Endothelial cell (in vitro differentiated cells): ENCODE measurements around the gene ZNF521. TPM values are rescaled to one million over a fixed set of nuclear protein-coding genes. Genes with fewer than 3 reads are reported as not detected.
A peak's percentile ranks its signal among the peaks of the same experiment; 100 is the strongest.

Experiments
- DNase-seq: peaks from one replicate; pipeline ENCODE4 v3.0.0; 2021; ENCODE audit warnings: low spot score
- H3K27ac Mint-ChIP-seq: one replicate; pipeline ENCODE4 v1.8.0; 2021; ENCODE audit warnings: mixed read lengths, inconsistent platforms; ENCODE audit not compliant: unreplicated experiment
- H3K27me3 Mint-ChIP-seq: one replicate; pipeline ENCODE4 v1.8.0; 2021; ENCODE audit warnings: mild to moderate bottlenecking, moderate library complexity, mixed read lengths, inconsistent platforms; ENCODE audit not compliant: unreplicated experiment
- H3K36me3 Mint-ChIP-seq: one replicate; pipeline ENCODE4 v1.8.0; 2021; ENCODE audit warnings: mild to moderate bottlenecking, low read depth, mixed read lengths, inconsistent platforms; ENCODE audit not compliant: unreplicated experiment
- H3K4me1 Mint-ChIP-seq: one replicate; pipeline ENCODE4 v1.8.0; 2021; ENCODE audit warnings: mild to moderate bottlenecking, mixed read lengths, inconsistent platforms; ENCODE audit not compliant: unreplicated experiment
- H3K4me3 Mint-ChIP-seq: one replicate; pipeline ENCODE4 v1.8.0; 2021; ENCODE audit warnings: mild to moderate bottlenecking, mixed read lengths, inconsistent platforms; ENCODE audit not compliant: unreplicated experiment
- H3K9me3 Mint-ChIP-seq: one replicate; pipeline ENCODE4 v1.8.0; 2021; ENCODE audit warnings: mixed read lengths, inconsistent platforms; ENCODE audit not compliant: unreplicated experiment
- total RNA-seq: library from RNA; stranded (reverse); fragmentation: NEBNext Ultra II Directional; extraction: Animal tissue kit (Norgen Biotek cat#: 25700); gene quantifications from one replicate; pipeline ENCODE4 v1.2.1, GENCODE V29; 2021; ENCODE audit not compliant: unreplicated experiment
- TF ChIP-seq, protein P1 (sequence below): fragments of 200-600 bp; sonication (generic); IDR thresholded peaks from one replicate; pipeline ENCODE4 v1.5.0; 2021; ENCODE audit warnings: antibody characterized with exemption; ENCODE audit not compliant: unreplicated experiment

The ZNF521 gene
- total RNA-seq, 1 donor from 2014 or later = 238 TPM

- Mint-ChIP-seq H3K27me3 (peaks cover 5% of the 10 kb centered on the region), H3K27ac (no peak overlapping the region), H3K36me3 (peaks cover 12% of the 10 kb centered on the region), H3K4me1 (peaks cover 21% of the 10 kb centered on the region), H3K4me3 (no peak overlapping the region), H3K9me3 (no peaks in the 10 kb centered on the region)
- no peak for DNase-seq
- TF ChIP-seq, protein P1, sequence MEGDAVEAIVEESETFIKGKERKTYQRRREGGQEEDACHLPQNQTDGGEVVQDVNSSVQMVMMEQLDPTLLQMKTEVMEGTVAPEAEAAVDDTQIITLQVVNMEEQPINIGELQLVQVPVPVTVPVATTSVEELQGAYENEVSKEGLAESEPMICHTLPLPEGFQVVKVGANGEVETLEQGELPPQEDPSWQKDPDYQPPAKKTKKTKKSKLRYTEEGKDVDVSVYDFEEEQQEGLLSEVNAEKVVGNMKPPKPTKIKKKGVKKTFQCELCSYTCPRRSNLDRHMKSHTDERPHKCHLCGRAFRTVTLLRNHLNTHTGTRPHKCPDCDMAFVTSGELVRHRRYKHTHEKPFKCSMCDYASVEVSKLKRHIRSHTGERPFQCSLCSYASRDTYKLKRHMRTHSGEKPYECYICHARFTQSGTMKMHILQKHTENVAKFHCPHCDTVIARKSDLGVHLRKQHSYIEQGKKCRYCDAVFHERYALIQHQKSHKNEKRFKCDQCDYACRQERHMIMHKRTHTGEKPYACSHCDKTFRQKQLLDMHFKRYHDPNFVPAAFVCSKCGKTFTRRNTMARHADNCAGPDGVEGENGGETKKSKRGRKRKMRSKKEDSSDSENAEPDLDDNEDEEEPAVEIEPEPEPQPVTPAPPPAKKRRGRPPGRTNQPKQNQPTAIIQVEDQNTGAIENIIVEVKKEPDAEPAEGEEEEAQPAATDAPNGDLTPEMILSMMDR = no peak
Measured at GRCh38 chr18:25192065-25192464, 159.9 kb downstream of the ZNF521 start.

GRCh38 chr18:25190472-25190871 lies 161.5 kb downstream of the ZNF521 start:
- peaks cover 28% of the 10 kb centered on the region for H3K4me1 Mint-ChIP-seq
- H3K9me3 Mint-ChIP-seq = no peaks in the 10 kb centered on the region

GRCh38 chr18:25189391-25190185 lies 162.4 kb downstream of the ZNF521 start:
- no peak for DNase-seq
- H3K4me1 Mint-ChIP-seq = peaks cover 28% of the 10 kb centered on the region
- H3K27me3 Mint-ChIP-seq = peaks cover 5% of the 10 kb centered on the region
- H3K36me3 Mint-ChIP-seq = peaks cover 12% of the 10 kb centered on the region
- peak overlapping the region; percentile 27 for H3K4me3 Mint-ChIP-seq
- H3K9me3 Mint-ChIP-seq = no peaks in the 10 kb centered on the region
- TF ChIP-seq, protein P1 = no peak
- peak overlapping the region; percentile 77 for H3K27ac Mint-ChIP-seq

More at GRCh38 chr18:25190472-25190871, 161.5 kb downstream of the ZNF521 start:
- H3K36me3 Mint-ChIP-seq = peaks cover 12% of the 10 kb centered on the region
- no peak for DNase-seq
- peaks cover 5% of the 10 kb centered on the region for H3K27me3 Mint-ChIP-seq
- no peak overlapping the region for H3K4me3 Mint-ChIP-seq
- no peak overlapping the region for H3K27ac Mint-ChIP-seq
- TF ChIP-seq, protein P1 = no peak

GRCh38 chr18:25187521-25188192 lies 164.3 kb downstream of the ZNF521 start:
- TF ChIP-seq, protein P1 = no peak
- peaks cover 12% of the 10 kb centered on the region for H3K36me3 Mint-ChIP-seq
- H3K27me3 Mint-ChIP-seq = peaks cover 6% of the 10 kb centered on the region
- no peak overlapping the region for H3K27ac Mint-ChIP-seq
- no peak for DNase-seq
- H3K9me3 Mint-ChIP-seq = no peaks in the 10 kb centered on the region
- no peak overlapping the region for H3K4me3 Mint-ChIP-seq
- peaks cover 28% of the 10 kb centered on the region for H3K4me1 Mint-ChIP-seq

DNA sequence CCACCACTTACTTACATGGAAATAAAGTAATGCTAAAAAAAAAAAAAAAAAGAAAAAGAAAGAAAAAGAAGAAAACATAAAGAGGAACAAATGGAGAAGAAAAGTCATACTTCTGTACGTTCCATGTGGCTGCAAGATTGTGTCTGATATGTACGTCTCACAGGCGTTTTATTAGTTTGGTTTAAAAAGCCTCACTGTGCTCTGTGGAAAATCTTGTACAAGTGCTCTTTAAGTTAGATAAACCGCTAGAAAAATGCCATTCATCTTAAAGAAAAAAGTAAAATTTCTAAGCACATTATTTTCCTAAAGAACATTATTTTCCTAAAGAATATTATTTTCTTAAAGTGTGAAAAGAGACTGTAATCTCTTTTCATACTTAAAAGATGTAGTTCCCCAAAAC lies 165.1 kb downstream of the ZNF521 start:
- H3K27ac Mint-ChIP-seq = no peak overlapping the region
- H3K36me3 Mint-ChIP-seq = peaks cover 8% of the 10 kb centered on the region
- TF ChIP-seq, protein P1 = no peak
- H3K27me3 Mint-ChIP-seq = peaks cover 6% of the 10 kb centered on the region
- peaks cover 35% of the 10 kb centered on the region for H3K4me1 Mint-ChIP-seq
- no peak for DNase-seq
- H3K4me3 Mint-ChIP-seq = no peak overlapping the region
- H3K9me3 Mint-ChIP-seq = no peaks in the 10 kb centered on the region
